ENCODE measurements around the gene SRPRB.

Gene SRPRB

GRCh38 chr3:133827684-133828083, 22.1 kb downstream of the SRPRB start:
- H3K4me3 ChIP-seq (ENCODE audit: low read depth, low read length) = no peak overlapping the region
- TF ChIP-seq, protein P1, sequence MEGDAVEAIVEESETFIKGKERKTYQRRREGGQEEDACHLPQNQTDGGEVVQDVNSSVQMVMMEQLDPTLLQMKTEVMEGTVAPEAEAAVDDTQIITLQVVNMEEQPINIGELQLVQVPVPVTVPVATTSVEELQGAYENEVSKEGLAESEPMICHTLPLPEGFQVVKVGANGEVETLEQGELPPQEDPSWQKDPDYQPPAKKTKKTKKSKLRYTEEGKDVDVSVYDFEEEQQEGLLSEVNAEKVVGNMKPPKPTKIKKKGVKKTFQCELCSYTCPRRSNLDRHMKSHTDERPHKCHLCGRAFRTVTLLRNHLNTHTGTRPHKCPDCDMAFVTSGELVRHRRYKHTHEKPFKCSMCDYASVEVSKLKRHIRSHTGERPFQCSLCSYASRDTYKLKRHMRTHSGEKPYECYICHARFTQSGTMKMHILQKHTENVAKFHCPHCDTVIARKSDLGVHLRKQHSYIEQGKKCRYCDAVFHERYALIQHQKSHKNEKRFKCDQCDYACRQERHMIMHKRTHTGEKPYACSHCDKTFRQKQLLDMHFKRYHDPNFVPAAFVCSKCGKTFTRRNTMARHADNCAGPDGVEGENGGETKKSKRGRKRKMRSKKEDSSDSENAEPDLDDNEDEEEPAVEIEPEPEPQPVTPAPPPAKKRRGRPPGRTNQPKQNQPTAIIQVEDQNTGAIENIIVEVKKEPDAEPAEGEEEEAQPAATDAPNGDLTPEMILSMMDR (IDR thresholded peaks at IDR 0.05; ENCODE audit: borderline replicate concordance, insufficient read depth, low read depth, low read length) = no peak

DNA sequence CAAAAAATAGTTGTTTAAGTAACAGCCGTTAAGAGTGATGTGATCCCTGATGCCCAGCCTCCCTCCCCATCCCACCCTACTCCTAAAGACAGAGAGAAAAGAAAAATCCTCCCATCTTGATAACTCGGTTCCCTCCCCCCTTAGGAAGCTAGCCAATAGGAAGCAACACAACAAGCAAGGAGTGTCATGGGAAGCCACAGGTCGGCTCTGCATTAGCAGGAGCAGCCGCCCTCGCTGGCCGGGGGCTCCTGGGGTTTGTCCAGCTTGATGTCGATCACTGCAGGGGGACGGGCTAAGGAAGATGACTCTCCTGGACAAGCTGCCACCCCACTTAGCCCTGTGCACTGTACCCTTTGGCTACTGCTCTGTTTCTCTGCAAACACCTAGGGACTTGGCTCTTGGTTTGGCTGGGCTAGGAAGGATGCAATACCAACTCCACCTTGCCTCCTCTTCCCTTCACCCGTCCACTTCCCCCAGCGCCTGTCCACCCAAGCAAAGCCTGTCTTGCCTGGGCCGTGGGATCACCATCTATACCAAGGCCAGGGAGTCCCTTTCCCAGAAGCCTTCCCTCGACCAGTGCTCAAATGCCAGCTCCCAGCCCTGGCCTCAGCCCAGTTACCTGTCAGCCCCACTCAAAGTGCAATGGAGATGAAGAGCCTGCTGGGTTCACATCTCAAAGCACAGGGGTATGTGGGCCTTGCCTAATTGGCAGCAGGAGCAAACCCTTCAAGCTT, 23.1 kb downstream of the SRPRB start:
- TF ChIP-seq, protein P1 (IDR thresholded peaks at IDR 0.05; ENCODE audit: borderline replicate concordance, insufficient read depth, low read depth, low read length) = no peak
- no peak overlapping the region for H3K4me3 ChIP-seq (ENCODE audit: low read depth, low read length)

GRCh38 chr3:133829310-133829707, 23.7 kb downstream of the SRPRB start:
- H3K4me3 ChIP-seq (ENCODE audit: low read depth, low read length) = no peak overlapping the region
- TF ChIP-seq, protein P1 (IDR thresholded peaks at IDR 0.05; ENCODE audit: borderline replicate concordance, insufficient read depth, low read depth, low read length) = no peak

DNA sequence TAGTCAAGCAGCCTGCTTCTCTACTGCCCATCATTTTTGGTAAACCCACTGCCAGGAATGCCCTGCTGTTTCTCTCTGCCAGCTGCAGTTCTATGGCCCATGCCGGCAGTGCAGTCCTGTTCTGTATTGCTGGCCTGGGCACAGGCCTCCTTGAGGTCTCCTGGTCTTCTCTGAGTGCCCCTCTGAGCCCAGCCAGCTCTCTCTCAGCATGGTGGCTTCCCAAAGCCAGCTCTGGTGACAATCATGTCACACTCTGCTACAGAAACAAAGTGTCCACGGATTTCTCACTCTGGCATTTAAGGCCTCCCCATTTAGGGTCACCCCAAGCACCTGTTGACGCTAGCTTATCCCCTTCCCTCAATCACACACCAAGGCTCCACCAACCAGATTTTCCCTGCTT, 24.5 kb downstream of the SRPRB start:
- TF ChIP-seq, protein P1 (IDR thresholded peaks at IDR 0.05; ENCODE audit: borderline replicate concordance, insufficient read depth, low read depth, low read length) = no peak

DNA sequence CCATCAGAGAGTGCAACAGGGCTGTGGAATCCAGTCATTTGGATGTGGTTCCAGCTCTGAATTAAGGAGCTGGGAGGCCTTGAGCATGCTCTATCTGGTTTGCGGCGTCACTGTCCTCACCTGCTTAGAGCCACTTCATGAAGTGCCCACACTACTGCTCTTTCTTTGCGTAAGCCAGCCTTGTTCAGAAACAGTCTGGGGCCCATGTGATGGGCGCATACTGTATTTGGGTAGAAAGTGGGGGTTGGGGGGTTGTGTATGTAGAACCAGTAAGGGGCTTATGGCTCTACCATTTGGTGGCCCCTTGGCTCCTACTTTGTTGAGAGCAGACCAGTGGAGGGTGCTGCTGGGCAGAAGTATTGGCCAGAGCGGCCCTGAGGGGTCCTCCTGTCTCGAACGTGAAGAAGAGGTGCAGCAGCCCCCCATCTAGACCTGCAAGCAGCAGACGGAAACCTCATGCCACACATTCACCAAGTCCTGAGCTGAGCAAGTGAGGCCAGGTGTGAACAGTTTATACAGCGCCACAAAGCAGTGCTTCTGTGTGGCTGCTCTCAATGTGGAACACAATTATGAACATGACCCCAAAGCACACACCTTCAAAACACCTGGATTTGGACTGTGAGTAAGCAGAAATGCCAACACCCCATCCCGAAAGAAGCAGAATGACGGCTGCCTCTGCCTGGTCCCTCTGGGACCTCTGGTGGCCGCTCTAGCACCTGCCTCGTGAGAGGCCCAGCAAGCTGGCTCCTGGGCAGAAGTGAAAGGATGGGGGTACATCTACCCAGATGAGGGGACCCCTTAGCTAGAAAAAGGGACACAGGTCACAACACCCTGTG, 26.6 kb downstream of the SRPRB start:
- no peak overlapping the region for H3K4me3 ChIP-seq (ENCODE audit: low read depth, low read length)

More for the DNA sequence above, 24.5 kb downstream of the SRPRB start:
- no peak overlapping the region for H3K4me3 ChIP-seq (ENCODE audit: low read depth, low read length)

DNA sequence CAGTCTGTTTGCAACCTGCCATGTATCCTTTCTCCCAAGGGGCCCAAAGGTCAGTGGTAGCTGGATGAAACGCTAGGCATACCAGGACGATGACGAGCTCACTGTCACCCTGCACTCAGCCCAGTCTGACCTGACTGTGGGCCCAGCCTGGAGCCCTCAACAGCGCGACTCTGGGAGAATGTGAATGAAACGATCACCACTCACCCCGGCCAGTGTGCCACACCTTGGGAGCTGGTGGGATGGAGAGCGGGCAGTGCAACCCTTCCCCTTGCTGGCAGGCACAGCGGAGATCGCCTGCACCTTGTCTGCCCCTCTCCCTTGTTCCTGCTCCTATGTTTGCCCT, 27.2 kb downstream of the SRPRB start:
- no peak overlapping the region for H3K4me3 ChIP-seq (ENCODE audit: low read depth, low read length)
- TF ChIP-seq, protein P1 (IDR thresholded peaks at IDR 0.05; ENCODE audit: borderline replicate concordance, insufficient read depth, low read depth, low read length) = no peak

More for the DNA sequence above, 26.6 kb downstream of the SRPRB start:
- TF ChIP-seq, protein P1 (IDR thresholded peaks at IDR 0.05; ENCODE audit: borderline replicate concordance, insufficient read depth, low read depth, low read length) = no peak

Measured in GM12875 (cell line).